ENCODE results near the gene MICALL2. TPM values are rescaled to one million over a fixed set of nuclear protein-coding genes. Genes with fewer than 3 reads are reported as not detected.

MICALL2 gene
- polyA plus RNA-seq, 1 of the 3 experiments (the other 2 are of a cell fraction): 38.8 TPM

GRCh38 chr7:1490837-1491236 is 31.6 kb upstream of the MICALL2 start:
- peaks cover 24 to 82% of the 10 kb centered on the region in 2 experiments for H3K36me3 ChIP-seq (replicated peaks in 1 of 2; ENCODE audit: control insufficient read depth in 1 of 2, insufficient read depth in 2 of 2, low read length in 1 of 2)
- TF ChIP-seq FOSL2 (IDR thresholded peaks at IDR 0.05; ENCODE audit: borderline replicate concordance, low read depth): no peak
- H3K9me2 ChIP-seq: no peaks in the 10 kb centered on the region
- no peak overlapping the region for H3K4me2 ChIP-seq
- no peak overlapping the region for H3K9ac ChIP-seq
- no peak for DNase-seq
- ChIA-PET POLR2A (interaction anchor here (1.1 kb wide), 1 partner anchor 11 kb away, joined by 5 read pairs; no protein-coding TSS in a partner anchor), CTCF (interaction anchor here (1.2 to 9.8 kb wide), 2 partner anchors 13 to 17 kb away, joined by 6 to 104 read pairs; no protein-coding TSS in a partner anchor)
- no peaks in the 10 kb centered on the region for H3K4me1 ChIP-seq (ENCODE audit: control insufficient read depth in 1 of 2, insufficient read depth in 2 of 2, low read depth in 1 of 2, low read length in 1 of 2)
- H3K27me3 ChIP-seq (ENCODE audit: insufficient read depth): no peaks in the 10 kb centered on the region
- H4K20me1 ChIP-seq (ENCODE audit: insufficient read depth): no peaks in the 10 kb centered on the region; the same call in 1 of the 2 replicates
- H3F3A ChIP-seq (replicated peaks; ENCODE audit: insufficient read depth): no peaks in the 10 kb centered on the region
- no peak overlapping the region for H3K27ac ChIP-seq (ENCODE audit: low read depth in 2 of 2, low read length in 1 of 2)
- H2AFZ ChIP-seq (ENCODE audit: low read depth): no peak overlapping the region
- no peaks in the 10 kb centered on the region for H3K9me3 ChIP-seq
- H3K4me3 ChIP-seq (ENCODE audit: low read depth in 2 of 2, low read length in 1 of 2): no peak overlapping the region
- no peaks in the 10 kb centered on the region for H3K79me2 ChIP-seq (ENCODE audit: insufficient read depth)
- WGBS (ENCODE audit: low lambda C conversion rate): 93% methylated on average over 19 of the region's 19 CpGs

DNA sequence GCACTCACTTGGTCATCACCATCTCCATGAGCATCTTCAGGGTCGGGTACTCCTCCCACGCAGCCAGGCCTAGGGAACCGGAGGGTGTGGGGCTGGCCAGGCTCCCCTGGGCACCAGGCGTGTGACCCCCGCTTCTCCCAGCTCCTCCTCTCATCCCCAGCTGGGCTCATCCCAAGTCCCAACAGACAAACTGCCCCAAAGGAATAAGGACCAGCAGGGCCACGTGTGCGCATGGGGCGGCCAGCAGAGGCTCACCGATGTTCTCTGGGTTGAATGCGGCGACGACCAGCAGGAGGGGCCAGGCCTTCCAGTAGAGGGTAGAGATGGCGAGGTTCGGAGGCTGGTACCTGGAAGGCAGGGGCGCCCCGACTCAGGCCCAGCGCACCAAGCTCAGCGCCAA is 30.1 kb upstream of the MICALL2 start:
- H2AFZ ChIP-seq (ENCODE audit: low read depth): no peak overlapping the region
- H3K9me2 ChIP-seq: no peaks in the 10 kb centered on the region
- peaks cover 28 to 83% of the 10 kb centered on the region in 2 experiments for H3K36me3 ChIP-seq (replicated peaks in 1 of 2; ENCODE audit: control insufficient read depth in 1 of 2, insufficient read depth in 2 of 2, low read length in 1 of 2)
- no peaks in the 10 kb centered on the region for H3F3A ChIP-seq (replicated peaks; ENCODE audit: insufficient read depth)
- H3K9ac ChIP-seq: no peak overlapping the region
- no peak overlapping the region for H3K4me2 ChIP-seq
- H3K27ac ChIP-seq (ENCODE audit: low read depth in 2 of 2, low read length in 1 of 2): no peak overlapping the region
- ChIA-PET CTCF (interaction anchor here (0.5 to 9.8 kb wide), 3 partner anchors 16 to 264 kb away, joined by 3 to 104 read pairs (median 4); no protein-coding TSS in a partner anchor), POLR2A (interaction anchor here (1.0 to 2.0 kb wide), 2 partner anchors 10 to 15 kb away, joined by 3 to 6 read pairs; no protein-coding TSS in a partner anchor)
- no peaks in the 10 kb centered on the region for H3K4me1 ChIP-seq (ENCODE audit: control insufficient read depth in 1 of 2, insufficient read depth in 2 of 2, low read depth in 1 of 2, low read length in 1 of 2)
- no peaks in the 10 kb centered on the region; the same call in 1 of the 2 replicates for H4K20me1 ChIP-seq (ENCODE audit: insufficient read depth)
- H3K9me3 ChIP-seq: no peaks in the 10 kb centered on the region
- TF ChIP-seq PBX3 (IDR thresholded peaks at IDR 0.05): no peak
- TF ChIP-seq NFIC (IDR thresholded peaks at IDR 0.05; ENCODE audit: borderline replicate concordance): no peak
- TF ChIP-seq YY1 (IDR thresholded peaks at IDR 0.05; ENCODE audit: low read depth): no peak
- no peak for TF ChIP-seq GATA2 (CRISPR knock-in tag; IDR thresholded peaks at IDR 0.05)
- TF ChIP-seq FOXM1 (IDR thresholded peaks at IDR 0.05; ENCODE audit: low read depth): no peak
- TF ChIP-seq, protein P1, sequence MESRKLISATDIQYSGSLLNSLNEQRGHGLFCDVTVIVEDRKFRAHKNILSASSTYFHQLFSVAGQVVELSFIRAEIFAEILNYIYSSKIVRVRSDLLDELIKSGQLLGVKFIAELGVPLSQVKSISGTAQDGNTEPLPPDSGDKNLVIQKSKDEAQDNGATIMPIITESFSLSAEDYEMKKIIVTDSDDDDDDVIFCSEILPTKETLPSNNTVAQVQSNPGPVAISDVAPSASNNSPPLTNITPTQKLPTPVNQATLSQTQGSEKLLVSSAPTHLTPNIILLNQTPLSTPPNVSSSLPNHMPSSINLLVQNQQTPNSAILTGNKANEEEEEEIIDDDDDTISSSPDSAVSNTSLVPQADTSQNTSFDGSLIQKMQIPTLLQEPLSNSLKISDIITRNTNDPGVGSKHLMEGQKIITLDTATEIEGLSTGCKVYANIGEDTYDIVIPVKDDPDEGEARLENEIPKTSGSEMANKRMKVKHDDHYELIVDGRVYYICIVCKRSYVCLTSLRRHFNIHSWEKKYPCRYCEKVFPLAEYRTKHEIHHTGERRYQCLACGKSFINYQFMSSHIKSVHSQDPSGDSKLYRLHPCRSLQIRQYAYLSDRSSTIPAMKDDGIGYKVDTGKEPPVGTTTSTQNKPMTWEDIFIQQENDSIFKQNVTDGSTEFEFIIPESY (IDR thresholded peaks at IDR 0.05; ENCODE audit: borderline replicate concordance, low read depth): no peak
- no peak for TF ChIP-seq RCOR1 (IDR thresholded peaks at IDR 0.05; ENCODE audit: low read length)
- TF ChIP-seq, protein P2, sequence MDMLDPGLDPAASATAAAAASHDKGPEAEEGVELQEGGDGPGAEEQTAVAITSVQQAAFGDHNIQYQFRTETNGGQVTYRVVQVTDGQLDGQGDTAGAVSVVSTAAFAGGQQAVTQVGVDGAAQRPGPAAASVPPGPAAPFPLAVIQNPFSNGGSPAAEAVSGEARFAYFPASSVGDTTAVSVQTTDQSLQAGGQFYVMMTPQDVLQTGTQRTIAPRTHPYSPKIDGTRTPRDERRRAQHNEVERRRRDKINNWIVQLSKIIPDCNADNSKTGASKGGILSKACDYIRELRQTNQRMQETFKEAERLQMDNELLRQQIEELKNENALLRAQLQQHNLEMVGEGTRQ (IDR thresholded peaks at IDR 0.05; ENCODE audit: borderline replicate concordance, low read depth, low read length): no peak
- no peak for TF ChIP-seq CHD2 (IDR thresholded peaks at IDR 0.05; ENCODE audit: low read length, partially characterized antibody)
- no peak for TF ChIP-seq SMC3 (IDR thresholded peaks at IDR 0.05; ENCODE audit: low read depth, low read length)
- TF ChIP-seq, protein P3, sequence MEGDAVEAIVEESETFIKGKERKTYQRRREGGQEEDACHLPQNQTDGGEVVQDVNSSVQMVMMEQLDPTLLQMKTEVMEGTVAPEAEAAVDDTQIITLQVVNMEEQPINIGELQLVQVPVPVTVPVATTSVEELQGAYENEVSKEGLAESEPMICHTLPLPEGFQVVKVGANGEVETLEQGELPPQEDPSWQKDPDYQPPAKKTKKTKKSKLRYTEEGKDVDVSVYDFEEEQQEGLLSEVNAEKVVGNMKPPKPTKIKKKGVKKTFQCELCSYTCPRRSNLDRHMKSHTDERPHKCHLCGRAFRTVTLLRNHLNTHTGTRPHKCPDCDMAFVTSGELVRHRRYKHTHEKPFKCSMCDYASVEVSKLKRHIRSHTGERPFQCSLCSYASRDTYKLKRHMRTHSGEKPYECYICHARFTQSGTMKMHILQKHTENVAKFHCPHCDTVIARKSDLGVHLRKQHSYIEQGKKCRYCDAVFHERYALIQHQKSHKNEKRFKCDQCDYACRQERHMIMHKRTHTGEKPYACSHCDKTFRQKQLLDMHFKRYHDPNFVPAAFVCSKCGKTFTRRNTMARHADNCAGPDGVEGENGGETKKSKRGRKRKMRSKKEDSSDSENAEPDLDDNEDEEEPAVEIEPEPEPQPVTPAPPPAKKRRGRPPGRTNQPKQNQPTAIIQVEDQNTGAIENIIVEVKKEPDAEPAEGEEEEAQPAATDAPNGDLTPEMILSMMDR (IDR thresholded peaks at IDR 0.05): no peak
- TF ChIP-seq RAD21 (IDR thresholded peaks at IDR 0.05; ENCODE audit: low read length): no peak
- no peak for TF ChIP-seq MEF2A (IDR thresholded peaks at IDR 0.05; ENCODE audit: borderline replicate concordance, low read depth)
- TF ChIP-seq GABPA (IDR thresholded peaks at IDR 0.05; ENCODE audit: low read depth): no peak
- TF ChIP-seq SIN3A (IDR thresholded peaks at IDR 0.05; ENCODE audit: borderline replicate concordance, low read depth, low read length): no peak
- TF ChIP-seq TCF12 (IDR thresholded peaks at IDR 0.05): no peak
- H3K27me3 ChIP-seq (ENCODE audit: insufficient read depth): no peaks in the 10 kb centered on the region
- H3K79me2 ChIP-seq (ENCODE audit: insufficient read depth): no peaks in the 10 kb centered on the region
- H3K4me3 ChIP-seq (ENCODE audit: low read depth in 2 of 2, low read length in 1 of 2): no peak overlapping the region
- no peak for DNase-seq
- WGBS (ENCODE audit: low lambda C conversion rate): 93% methylated on average over 12 of the region's 18 CpGs

Measured in SK-N-SH (cell line).